Erythroblast (primary cell): ENCODE data around the gene CLRN1.

Experiments used
- GATA1 ChIP-seq: IDR thresholded peaks from 2 replicates; pipeline ENCODE4 v1.6.1; 2011; ENCODE audit warnings: low read depth, mild to moderate bottlenecking, control low read depth, low read length, moderate library complexity
- POLR2A ChIP-seq: IDR thresholded peaks from 2 replicates; pipeline ENCODE4 v1.6.1; 2011; ENCODE audit warnings: mild to moderate bottlenecking, low read length

DNA sequence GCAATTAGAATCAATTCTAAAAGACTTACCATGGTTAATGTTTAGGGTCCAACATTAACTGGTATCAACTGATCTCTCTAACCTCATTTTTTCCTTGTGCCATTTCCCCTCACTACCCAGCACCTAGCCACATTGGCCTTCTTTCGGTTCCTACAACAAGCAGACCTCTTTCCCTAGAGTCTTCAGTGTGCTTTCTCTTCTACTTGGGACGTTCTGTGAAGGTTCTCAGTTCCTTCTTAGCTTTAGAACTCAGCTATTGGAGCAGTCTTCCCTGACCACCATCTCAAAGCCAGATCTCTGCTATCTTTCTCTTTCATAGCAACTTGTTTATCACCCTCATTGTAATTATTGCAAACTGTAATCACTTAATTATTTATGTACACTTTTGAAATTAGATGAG is 35.8 kb downstream of the CLRN1 start:
- TF ChIP-seq POLR2A: no peak
- no peak for TF ChIP-seq GATA1
